GM12873 (cell line): ENCODE results near the gene NAV2.

Experiments used
- TF ChIP-seq, protein P1 (sequence below): IDR thresholded peaks from 2 replicates; pipeline ENCODE4 v1.5.1; 2012; ENCODE audit warnings: low read depth, mild to moderate bottlenecking, moderate library complexity, low read length, control low read depth; ENCODE audit not compliant: insufficient read depth; ENCODE audit errors: missing control alignments

Gene NAV2

DNA sequence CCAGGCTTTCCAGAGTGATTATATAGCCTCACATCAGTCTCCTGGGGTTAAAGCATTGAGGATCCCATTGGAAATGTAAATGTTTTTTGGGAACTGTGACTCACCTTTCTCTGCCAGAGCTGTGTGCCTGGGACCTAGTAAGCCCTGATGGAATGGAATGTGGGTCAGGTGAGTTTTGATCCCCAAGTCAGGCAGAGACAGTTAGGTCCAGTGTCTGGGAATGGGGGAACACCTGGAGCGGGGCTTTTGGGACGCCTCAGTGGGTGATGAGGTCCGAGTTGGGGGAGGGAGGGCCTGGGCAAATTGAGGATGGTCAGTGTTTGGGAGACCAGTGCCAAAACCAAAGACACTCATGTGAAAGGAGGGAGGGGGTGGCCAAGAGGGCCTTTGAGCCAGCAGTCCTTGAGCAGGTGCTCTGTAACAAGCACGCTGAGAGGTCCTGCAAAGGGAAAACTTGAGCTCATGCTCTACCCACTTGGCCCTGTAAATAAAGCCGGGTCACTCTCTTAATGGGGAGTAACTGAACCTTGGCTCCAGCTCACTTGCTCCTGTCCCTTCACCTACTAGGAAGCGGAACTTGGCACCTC lies 104.7 kb downstream of the NAV2 start:
- TF ChIP-seq, protein P1, sequence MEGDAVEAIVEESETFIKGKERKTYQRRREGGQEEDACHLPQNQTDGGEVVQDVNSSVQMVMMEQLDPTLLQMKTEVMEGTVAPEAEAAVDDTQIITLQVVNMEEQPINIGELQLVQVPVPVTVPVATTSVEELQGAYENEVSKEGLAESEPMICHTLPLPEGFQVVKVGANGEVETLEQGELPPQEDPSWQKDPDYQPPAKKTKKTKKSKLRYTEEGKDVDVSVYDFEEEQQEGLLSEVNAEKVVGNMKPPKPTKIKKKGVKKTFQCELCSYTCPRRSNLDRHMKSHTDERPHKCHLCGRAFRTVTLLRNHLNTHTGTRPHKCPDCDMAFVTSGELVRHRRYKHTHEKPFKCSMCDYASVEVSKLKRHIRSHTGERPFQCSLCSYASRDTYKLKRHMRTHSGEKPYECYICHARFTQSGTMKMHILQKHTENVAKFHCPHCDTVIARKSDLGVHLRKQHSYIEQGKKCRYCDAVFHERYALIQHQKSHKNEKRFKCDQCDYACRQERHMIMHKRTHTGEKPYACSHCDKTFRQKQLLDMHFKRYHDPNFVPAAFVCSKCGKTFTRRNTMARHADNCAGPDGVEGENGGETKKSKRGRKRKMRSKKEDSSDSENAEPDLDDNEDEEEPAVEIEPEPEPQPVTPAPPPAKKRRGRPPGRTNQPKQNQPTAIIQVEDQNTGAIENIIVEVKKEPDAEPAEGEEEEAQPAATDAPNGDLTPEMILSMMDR, result no peak

DNA sequence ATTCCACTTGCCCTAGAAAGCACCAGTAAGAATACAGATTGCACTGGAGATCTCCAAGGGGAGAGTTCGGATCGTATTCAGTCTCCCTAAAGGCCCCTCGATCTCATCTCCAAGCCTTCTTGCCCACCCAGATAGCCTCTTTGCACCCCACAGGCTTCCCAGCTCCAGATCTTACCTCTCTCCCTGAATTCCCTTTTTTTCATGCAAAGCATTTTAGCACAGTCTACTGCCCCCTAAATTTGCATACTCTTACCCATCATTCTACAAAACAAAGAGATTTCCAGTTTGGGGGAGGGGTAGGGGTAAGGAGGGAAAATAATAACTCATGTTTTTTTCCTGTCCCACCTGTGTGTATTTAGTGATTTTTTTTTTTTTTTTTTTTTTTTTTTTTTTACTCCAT lies 105.2 kb downstream of the NAV2 start:
- TF ChIP-seq, protein P1, result no peak

DNA sequence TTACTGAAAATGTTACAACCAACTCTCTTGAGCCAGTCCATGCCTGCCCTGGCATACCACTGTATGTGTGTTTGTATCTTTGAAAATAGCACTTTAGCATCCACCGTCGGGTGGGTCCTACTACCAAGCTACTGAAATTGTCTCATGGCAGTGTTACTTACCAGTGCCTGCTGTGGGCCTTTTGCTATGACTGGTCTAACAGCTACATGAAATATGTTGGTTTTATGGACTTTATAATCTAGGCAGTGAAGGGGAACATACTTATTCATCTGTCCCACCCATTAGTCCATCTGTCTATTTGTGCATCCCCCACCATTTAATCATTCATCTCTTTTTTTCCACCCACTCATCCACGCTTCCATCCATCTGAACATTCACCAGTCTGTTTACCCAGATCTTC lies 106.0 kb downstream of the NAV2 start:
- TF ChIP-seq, protein P1, result no peak

DNA sequence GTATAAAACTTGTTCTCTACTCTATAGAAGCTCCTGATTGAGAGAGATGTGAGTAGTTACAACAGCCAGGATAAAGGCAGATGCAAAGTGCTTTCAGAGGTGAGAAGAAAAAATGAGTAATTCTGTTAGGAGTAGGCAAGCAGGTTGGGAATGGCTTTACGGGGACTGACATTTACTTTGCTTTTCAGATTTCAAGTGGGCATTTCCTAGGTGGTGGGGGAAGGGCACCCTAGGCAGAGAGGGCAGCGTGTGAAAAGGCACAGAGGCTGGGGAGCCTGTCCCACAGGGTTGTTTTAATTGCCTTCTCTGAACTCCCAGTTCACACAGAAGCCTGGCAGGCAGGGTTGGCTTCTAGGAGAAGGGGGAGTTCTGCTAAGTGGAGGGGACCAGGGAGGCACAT lies 106.5 kb downstream of the NAV2 start:
- TF ChIP-seq, protein P1, result no peak

DNA sequence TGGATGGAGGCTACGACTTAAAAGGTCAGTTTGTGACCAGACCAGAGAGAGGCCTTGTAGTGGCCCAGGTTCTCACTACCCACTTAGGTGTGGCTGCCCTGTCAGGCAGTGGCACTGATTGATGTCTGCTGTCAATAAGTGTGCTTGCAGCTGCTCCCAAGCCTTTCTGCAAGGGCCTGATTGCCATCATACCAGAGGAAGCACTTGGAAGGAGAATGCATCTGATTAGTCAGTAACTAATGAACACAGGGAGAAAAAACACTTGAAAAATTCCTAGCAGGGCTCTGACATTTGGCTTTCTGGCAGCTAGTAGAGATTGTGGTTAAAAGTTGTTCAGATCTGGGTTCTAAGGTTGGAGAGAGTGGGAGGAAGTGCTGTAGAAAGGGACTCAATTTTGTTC lies 107.5 kb downstream of the NAV2 start:
- TF ChIP-seq, protein P1, result no peak

DNA sequence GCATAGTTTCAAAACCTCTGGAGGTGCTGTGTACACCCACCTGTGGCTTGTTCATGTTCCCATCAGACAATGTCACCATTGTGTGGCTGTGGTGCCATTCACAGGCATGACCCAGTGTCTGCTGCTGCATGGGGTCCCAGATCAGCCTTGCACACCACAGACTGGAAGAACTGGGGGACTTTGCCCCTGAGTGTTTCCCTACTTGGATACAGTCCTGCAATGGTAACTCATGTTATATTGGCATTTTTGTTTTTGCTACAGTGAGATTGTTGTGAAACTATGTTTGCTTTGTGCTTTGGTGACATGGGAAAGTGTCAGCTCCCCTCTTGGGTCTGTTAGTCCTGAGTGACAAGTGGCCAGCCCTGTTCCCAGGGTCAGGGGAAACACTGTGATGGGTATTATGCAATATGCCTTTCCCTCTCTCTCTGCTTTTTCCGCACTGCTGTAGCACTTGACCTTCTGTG lies 108.8 kb downstream of the NAV2 start:
- TF ChIP-seq, protein P1, result no peak

DNA sequence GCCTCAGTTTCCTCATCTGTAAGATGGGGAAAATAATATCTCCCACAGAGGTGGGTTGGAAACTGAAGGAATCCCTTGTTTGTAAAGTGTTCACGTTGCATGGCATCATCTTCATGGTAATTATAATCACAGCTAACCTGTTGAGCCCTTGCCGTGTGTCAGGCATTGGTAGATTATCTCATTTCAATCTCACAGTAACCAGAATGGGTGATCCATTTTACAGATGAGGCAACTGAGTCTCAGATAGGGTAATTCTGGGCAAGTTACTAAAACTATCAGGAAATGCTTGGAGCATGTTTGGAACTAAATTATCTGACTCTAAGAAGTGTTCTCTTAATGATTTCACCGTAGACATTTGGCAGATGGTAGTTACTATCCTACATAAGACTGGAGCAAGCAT lies 109.4 kb downstream of the NAV2 start:
- TF ChIP-seq, protein P1, result no peak
